K562 (cell line): Measurements from ENCODE around the gene FANCF. TPM values are rescaled to one million over a fixed set of nuclear protein-coding genes. Genes with fewer than 3 reads are reported as not detected.

ENCODE experiments used
- NFXL1 ChIP-seq: fragments of 450-650 bp; formaldehyde crosslinking; IDR thresholded peaks from 2 replicates; pipeline ENCODE4 v1.4.0; 2021; ENCODE audit warnings: mild to moderate bottlenecking
- POLR3A ChIP-seq: IDR thresholded peaks from 2 replicates; pipeline ENCODE4 v1.6.1; 2011; ENCODE audit warnings: borderline replicate concordance, mild to moderate bottlenecking, moderate library complexity; ENCODE audit not compliant: insufficient read length, insufficient read depth; ENCODE audit errors: extremely low read depth
- polyA plus RNA-seq, 8 experiments: library from polyadenylated mRNA; depleted of rRNA in 4 of 8; stranded (reverse) in 5 of 8; unstranded in 3 of 8; fragments of >200 nt; fragmentation: Nextera tagmentation in 2 of 8; fragmentation: Illumina TruSeq in 1 of 8; extraction: Ambion mirVana in 2 of 8; extraction: Trizol in 1 of 8; gene quantifications; 2 replicates each; pipeline versions ENCODE4 v1.2.1 to v1.2.3, GENCODE V29; 2011 to 2014; ENCODE audit warnings: inconsistent platforms in 1 of 8, missing spikeins in 1 of 8
- total RNA-seq, 7 experiments: library from RNA; depleted of rRNA in 6 of 7; stranded (reverse); fragments of >200 nt in 6 of 7; fragmentation: Illumina TruSeq in 2 of 7; extraction: Trizol in 2 of 7; gene quantifications; 2 replicates each; pipeline versions ENCODE4 v1.2.1 to v1.2.3, GENCODE V29; 2011 to 2021; ENCODE audit warnings: low replicate concordance in 1 of 7

The FANCF gene
- total and polyA plus RNA-seq, 9 of the 15 experiments (the other 6 are each of a cell fraction or from before 2014, with no cell fraction given) = 0.99 to 10.3 (median 7.5) TPM

- TF ChIP-seq POLR3A (no peak), NFXL1 (CRISPR knock-in tag) (no peak)
Measured at GRCh38 chr11:22577854-22578253, 47.8 kb downstream of the FANCF start (continued).

Other genes with a start within 250 kb of the FANCF start
- 1.2 and 2.7 TPM in 2 replicates for gene GAS2, start 40.8 kb upstream of the FANCF start, total RNA-seq (2014; rRNA removed)
- 0.93 and 0.98 TPM in 2 replicates for gene GAS2, start 40.8 kb upstream of the FANCF start, total RNA-seq (2014; rRNA removed; fragmentation: Illumina TruSeq; extraction: Trizol)
- 1.4 and 1.8 TPM in 2 replicates for gene GAS2, start 40.8 kb upstream of the FANCF start, total RNA-seq (2015; rRNA removed; fragmentation: Illumina TruSeq; extraction: Trizol)
- 1.5 and 1.9 TPM in 2 replicates for gene GAS2, start 40.8 kb upstream of the FANCF start, total RNA-seq (2021)
- gene GAS2, start 40.8 kb upstream of the FANCF start, polyA plus RNA-seq (2011; rRNA removed) = 0.54 and 1.4 TPM in 2 replicates
- 0.86 and 0.97 TPM in 2 replicates for gene GAS2, start 40.8 kb upstream of the FANCF start, polyA plus RNA-seq (2014; fragmentation: Illumina TruSeq; extraction: Trizol)
- 1 to 10 TPM in 1 of 2 experiments, under 1 TPM in 1; 0.77 to 1.1 TPM for gene GAS2, start 40.8 kb upstream of the FANCF start, polyA plus RNA-seq (2014; fragmentation: Nextera tagmentation; extraction: Ambion mirVana)
- 1.1 and 1.7 TPM in 2 replicates for gene GAS2, start 40.8 kb upstream of the FANCF start, polyA plus RNA-seq (2014; rRNA removed)
- 16.7 and 17.9 TPM in 2 replicates for gene SVIP, start 204.0 kb upstream of the FANCF start, total RNA-seq (2014; rRNA removed)
- 51.1 and 69.5 TPM in 2 replicates for gene SVIP, start 204.0 kb upstream of the FANCF start, total RNA-seq (2014; rRNA removed; fragmentation: Illumina TruSeq; extraction: Trizol)
- gene SVIP, start 204.0 kb upstream of the FANCF start, total RNA-seq (2015; rRNA removed; fragmentation: Illumina TruSeq; extraction: Trizol) = 24.2 and 26.2 TPM in 2 replicates
- gene SVIP, start 204.0 kb upstream of the FANCF start, total RNA-seq (2021) = 48.0 and 58.0 TPM in 2 replicates
- gene SVIP, start 204.0 kb upstream of the FANCF start, polyA plus RNA-seq (2011; rRNA removed) = 21.7 and 50.5 TPM in 2 replicates
- gene SVIP, start 204.0 kb upstream of the FANCF start, polyA plus RNA-seq (2014; fragmentation: Illumina TruSeq; extraction: Trizol) = 23.2 and 23.6 TPM in 2 replicates
- 10 to 100 TPM; 47.5 to 62.5 TPM for gene SVIP, start 204.0 kb upstream of the FANCF start, polyA plus RNA-seq (2014; fragmentation: Nextera tagmentation; extraction: Ambion mirVana)
- 27.7 and 35.2 TPM in 2 replicates for gene SVIP, start 204.0 kb upstream of the FANCF start, polyA plus RNA-seq (2014; rRNA removed)
- not detected in 2 replicates for gene CCDC179, start 234.7 kb upstream of the FANCF start, total RNA-seq (2014; rRNA removed)
- not detected in 2 replicates for gene CCDC179, start 234.7 kb upstream of the FANCF start, total RNA-seq (2014; rRNA removed; fragmentation: Illumina TruSeq; extraction: Trizol)
- not detected in 2 replicates for gene CCDC179, start 234.7 kb upstream of the FANCF start, total RNA-seq (2015; rRNA removed; fragmentation: Illumina TruSeq; extraction: Trizol)
- gene CCDC179, start 234.7 kb upstream of the FANCF start, total RNA-seq (2021) = not detected in 2 replicates
- gene CCDC179, start 234.7 kb upstream of the FANCF start, polyA plus RNA-seq (2011; rRNA removed) = not detected in 2 replicates
- not detected in 2 replicates for gene CCDC179, start 234.7 kb upstream of the FANCF start, polyA plus RNA-seq (2014; fragmentation: Illumina TruSeq; extraction: Trizol)
- gene CCDC179, start 234.7 kb upstream of the FANCF start, polyA plus RNA-seq (2014; fragmentation: Nextera tagmentation; extraction: Ambion mirVana) = not detected
- gene CCDC179, start 234.7 kb upstream of the FANCF start, polyA plus RNA-seq (2014; rRNA removed) = not detected in 2 replicates